Neural crest cell (in vitro differentiated cells): Measurements from ENCODE around the gene BCL2L12. TPM values are rescaled to one million over a fixed set of nuclear protein-coding genes. Genes with fewer than 3 reads are reported as not detected.
"Not testable (repeated sequence)": the region's sequence is repeated elsewhere in the genome, so short reads cannot be mapped to it uniquely, and the experiment has no call there.

Experiments
- DNase-seq: peaks from one replicate; pipeline ENCODE4 v3.0.0; 2021; ENCODE audit warnings: low read depth, mixed read lengths, low spot score
- H3K27ac Mint-ChIP-seq: one replicate; pipeline ENCODE4 v1.8.0; 2021; ENCODE audit warnings: mild to moderate bottlenecking, mixed read lengths; ENCODE audit not compliant: unreplicated experiment
- H3K27me3 Mint-ChIP-seq: 2 replicates; pipeline ENCODE4 v1.8.0; 2021; ENCODE audit warnings: low read depth, mild to moderate bottlenecking, mixed read lengths
- H3K36me3 Mint-ChIP-seq: 2 replicates; pipeline ENCODE4 v1.8.0; 2021; ENCODE audit warnings: low read depth, mild to moderate bottlenecking, mixed read lengths
- H3K4me1 Mint-ChIP-seq: 2 replicates; pipeline ENCODE4 v1.8.0; 2021; ENCODE audit warnings: mixed read lengths
- H3K4me3 Mint-ChIP-seq: one replicate; pipeline ENCODE4 v1.8.0; 2021; ENCODE audit warnings: mild to moderate bottlenecking, mixed read lengths
- H3K9me3 Mint-ChIP-seq: 2 replicates; pipeline ENCODE4 v1.8.0; 2021; ENCODE audit warnings: mixed read lengths
- total RNA-seq: library from RNA; stranded (reverse); gene quantifications from 2 replicates; pipeline ENCODE4 v1.2.1, GENCODE V29; 2021
- TF ChIP-seq, protein P1 (sequence below): fragments of 200-600 bp; sonication (generic); conservative IDR thresholded peaks from 2 replicates; pipeline ENCODE4 v1.5.0; 2021; ENCODE audit warnings: antibody characterized with exemption, mild to moderate bottlenecking

Gene BCL2L12
- total RNA-seq, 1 donor from 2014 or later: 92.4 TPM

DNA sequence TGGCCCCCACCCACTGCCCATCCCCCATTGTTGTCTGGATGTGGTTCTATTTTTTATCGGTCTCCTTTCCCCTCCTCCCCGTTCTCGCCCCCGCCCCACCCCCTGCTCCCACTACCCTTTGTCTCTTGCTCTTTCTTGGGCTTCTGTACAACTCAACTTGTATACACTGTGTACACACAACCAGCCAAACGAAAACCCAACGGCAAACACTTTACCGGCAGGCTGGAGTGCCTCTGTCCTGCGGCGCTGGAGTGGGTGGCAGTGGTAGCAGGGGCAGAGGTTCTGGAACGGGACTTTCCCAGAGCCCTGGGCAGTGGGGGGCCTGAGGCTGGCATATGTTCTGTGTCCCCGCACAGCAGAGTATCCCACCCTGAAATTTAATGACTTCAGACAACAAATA is 39.5 kb upstream of the BCL2L12 start:
- peaks cover 12% of the 10 kb centered on the region for H3K36me3 Mint-ChIP-seq
- TF ChIP-seq, protein P1, sequence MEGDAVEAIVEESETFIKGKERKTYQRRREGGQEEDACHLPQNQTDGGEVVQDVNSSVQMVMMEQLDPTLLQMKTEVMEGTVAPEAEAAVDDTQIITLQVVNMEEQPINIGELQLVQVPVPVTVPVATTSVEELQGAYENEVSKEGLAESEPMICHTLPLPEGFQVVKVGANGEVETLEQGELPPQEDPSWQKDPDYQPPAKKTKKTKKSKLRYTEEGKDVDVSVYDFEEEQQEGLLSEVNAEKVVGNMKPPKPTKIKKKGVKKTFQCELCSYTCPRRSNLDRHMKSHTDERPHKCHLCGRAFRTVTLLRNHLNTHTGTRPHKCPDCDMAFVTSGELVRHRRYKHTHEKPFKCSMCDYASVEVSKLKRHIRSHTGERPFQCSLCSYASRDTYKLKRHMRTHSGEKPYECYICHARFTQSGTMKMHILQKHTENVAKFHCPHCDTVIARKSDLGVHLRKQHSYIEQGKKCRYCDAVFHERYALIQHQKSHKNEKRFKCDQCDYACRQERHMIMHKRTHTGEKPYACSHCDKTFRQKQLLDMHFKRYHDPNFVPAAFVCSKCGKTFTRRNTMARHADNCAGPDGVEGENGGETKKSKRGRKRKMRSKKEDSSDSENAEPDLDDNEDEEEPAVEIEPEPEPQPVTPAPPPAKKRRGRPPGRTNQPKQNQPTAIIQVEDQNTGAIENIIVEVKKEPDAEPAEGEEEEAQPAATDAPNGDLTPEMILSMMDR: no peak
- H3K9me3 Mint-ChIP-seq: no peaks in the 10 kb centered on the region
- no peak overlapping the region for H3K4me3 Mint-ChIP-seq
- H3K27me3 Mint-ChIP-seq: no peaks in the 10 kb centered on the region
- no peak for DNase-seq
- no peaks in the 10 kb centered on the region for H3K4me1 Mint-ChIP-seq
- no peak overlapping the region for H3K27ac Mint-ChIP-seq

- Mint-ChIP-seq H3K9me3 (no peaks in the 10 kb centered on the region), H3K27ac (no peak overlapping the region), H3K36me3 (peaks cover 6% of the 10 kb centered on the region), H3K4me3 (peak overlapping the region; percentile 9), H3K27me3 (peaks cover 2% of the 10 kb centered on the region), H3K4me1 (peaks cover under 1% of the 10 kb centered on the region)
- DNase-seq: no peak
- TF ChIP-seq, protein P1: no peak
These were observed 36.1 kb upstream of the BCL2L12 start for GRCh38 chr19:49629659-49630058.

DNA sequence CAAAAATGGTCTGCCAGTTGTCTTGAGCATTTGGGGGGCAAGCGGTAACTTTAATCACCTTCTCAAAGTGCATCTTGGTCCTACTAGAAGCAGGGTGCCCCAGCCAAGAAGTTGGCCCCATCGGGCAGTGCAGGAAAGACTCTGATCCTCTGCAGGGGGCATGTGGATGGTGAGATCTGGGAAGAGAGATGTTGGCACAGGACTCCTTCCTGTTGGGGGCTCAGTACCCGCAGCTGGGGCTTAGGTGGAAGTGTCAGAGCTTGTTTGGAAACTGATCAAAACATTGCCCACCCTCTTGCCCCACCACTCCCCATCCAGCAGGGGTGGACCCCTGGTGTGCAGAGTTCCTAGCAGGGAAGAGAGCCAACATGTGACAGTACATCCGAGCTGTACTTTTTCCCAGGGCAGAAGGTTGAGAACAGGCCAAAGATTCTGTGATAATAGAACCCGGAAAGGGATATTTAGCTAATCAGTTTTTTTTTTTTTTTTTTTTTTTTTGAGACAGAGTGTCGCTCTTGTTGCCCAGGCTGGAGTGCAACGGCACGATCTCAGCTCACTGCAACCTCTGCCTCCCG is 34.6 kb upstream of the BCL2L12 start:
- Mint-ChIP-seq H3K4me1 (peaks cover 15% of the 10 kb centered on the region), H3K9me3 (no peaks in the 10 kb centered on the region), H3K4me3 (peak overlapping the region; percentile 61), H3K27me3 (peaks cover 17% of the 10 kb centered on the region), H3K36me3 (peaks cover 6% of the 10 kb centered on the region), H3K27ac (peak overlapping the region; percentile 83)
- TF ChIP-seq, protein P1: no peak
- DNase-seq: no peak

DNA sequence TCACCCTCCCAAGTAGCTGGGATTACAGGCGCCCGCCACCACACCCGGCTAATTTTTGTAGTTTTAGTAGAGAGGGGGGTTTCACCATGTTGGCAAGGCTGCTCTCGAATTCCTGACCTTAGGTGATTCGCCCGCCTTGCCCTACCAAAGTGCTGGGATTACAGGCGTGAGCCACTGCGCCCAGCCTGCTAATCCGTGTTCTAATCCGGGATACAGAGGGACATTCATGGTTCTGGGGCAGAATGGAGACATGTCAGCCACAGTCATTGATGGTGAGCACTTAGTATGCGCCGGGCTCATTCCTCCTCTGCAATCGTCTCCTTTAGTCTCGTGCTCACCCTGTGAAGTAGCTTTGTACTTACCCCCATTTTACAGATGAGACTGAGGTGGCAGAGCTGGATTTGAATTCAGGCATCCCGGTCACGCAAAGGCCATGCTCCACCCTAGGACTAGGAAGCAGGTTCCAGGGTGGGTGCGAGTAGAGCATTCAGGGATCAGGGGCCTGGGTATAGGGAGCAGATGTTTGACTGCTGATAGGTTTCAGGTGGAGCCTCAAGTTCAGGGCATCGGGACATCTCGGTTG is 34.0 kb upstream of the BCL2L12 start:
- peaks cover 23% of the 10 kb centered on the region for H3K27me3 Mint-ChIP-seq
- H3K27ac Mint-ChIP-seq: no peak overlapping the region
- TF ChIP-seq, protein P1: no peak
- H3K36me3 Mint-ChIP-seq: peaks cover 6% of the 10 kb centered on the region
- no peaks in the 10 kb centered on the region for H3K9me3 Mint-ChIP-seq
- DNase-seq: no peak
- H3K4me3 Mint-ChIP-seq: peak overlapping the region; percentile 57
- peaks cover 21% of the 10 kb centered on the region for H3K4me1 Mint-ChIP-seq

DNA sequence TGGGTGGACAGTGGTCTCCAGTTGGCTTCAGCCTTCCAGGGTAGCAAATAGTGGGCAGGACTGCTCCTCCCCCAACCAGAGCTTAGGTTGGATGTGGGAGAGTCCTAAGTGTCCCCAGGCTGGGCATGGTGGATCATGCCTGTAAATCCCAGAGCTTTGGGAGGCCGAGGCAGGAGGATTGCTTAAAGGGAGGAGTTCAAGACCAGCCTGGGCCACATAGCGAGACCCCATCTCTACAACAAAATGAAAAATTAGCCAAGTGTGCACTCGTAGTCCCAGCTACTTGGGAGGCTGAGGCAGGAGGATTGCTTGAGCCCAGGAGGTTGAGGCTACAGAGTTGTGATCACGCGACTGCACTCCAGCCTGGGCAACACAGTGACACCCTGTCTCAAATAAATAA is 33.2 kb upstream of the BCL2L12 start:
- Mint-ChIP-seq H3K9me3 (no peaks in the 10 kb centered on the region), H3K36me3 (peaks cover 6% of the 10 kb centered on the region), H3K4me1 (peaks cover 25% of the 10 kb centered on the region), H3K27ac (no peak overlapping the region), H3K27me3 (peaks cover 30% of the 10 kb centered on the region), H3K4me3 (no peak overlapping the region)
- DNase-seq: no peak
- TF ChIP-seq, protein P1: no peak

DNA sequence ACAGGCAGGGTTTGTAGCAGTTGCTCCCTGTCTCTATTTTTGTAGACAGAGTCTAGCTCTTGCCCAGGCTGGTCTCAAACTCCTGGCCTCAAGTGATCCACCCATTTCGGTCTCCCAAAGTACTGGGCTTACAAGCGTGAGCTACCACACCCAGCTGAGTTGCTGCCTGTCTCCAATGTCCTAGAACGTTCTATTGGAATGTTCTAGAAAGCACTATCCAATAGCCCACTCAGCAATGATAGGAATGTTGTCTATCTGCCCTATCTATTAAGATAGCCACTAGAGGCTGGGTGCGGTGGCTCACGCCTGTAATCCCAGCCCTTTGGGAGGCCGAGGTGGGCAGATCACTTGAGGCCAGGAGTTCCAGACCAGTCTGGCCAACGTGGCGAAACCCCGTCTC is 32.5 kb upstream of the BCL2L12 start:
- H3K27ac Mint-ChIP-seq, H3K9me3 Mint-ChIP-seq, DNase-seq, H3K36me3 Mint-ChIP-seq: not testable (repeated sequence)
- Mint-ChIP-seq H3K27me3 (peaks cover 34% of the 10 kb centered on the region), H3K4me3 (peak overlapping the region; percentile 15), H3K4me1 (peaks cover 29% of the 10 kb centered on the region)
